DMS114 treated with DMSO at 0.1 percent for 48 hours (cell line): ENCODE results near the gene GRIP1.

Experiments used
- DNase-seq: peaks from one replicate; lab custom pipeline; 2025; ENCODE audit not compliant: unreplicated experiment; lab: John Stamatoyannopoulos, UW

GRIP1 gene

GRCh38 chr12:66692986-66693385, 14.1 kb upstream of the GRIP1 start:
- no peak for DNase-seq

- no peak for DNase-seq
Observed at GRCh38 chr12:66692170-66692569, 13.3 kb upstream of the GRIP1 start.

GRCh38 chr12:66688846-66689439, 10.1 kb upstream of the GRIP1 start:
- DNase-seq: peak; percentile 29

GRCh38 chr12:66684222-66684621, 5.3 kb upstream of the GRIP1 start:
- no peak for DNase-seq

- no peak for DNase-seq
Observed at GRCh38 chr12:66683822-66684221, 4.9 kb upstream of the GRIP1 start.

- no peak for DNase-seq
Observed at GRCh38 chr12:66683073-66683472, 4.2 kb upstream of the GRIP1 start.

GRCh38 chr12:66679461-66680084, 697 bp upstream of the GRIP1 start:
- DNase-seq: no peak

- DNase-seq: no peak
Observed at GRCh38 chr12:66676241-66676640, 2.6 kb downstream of the GRIP1 start.

GRCh38 chr12:66674495-66675122, 4.3 kb downstream of the GRIP1 start:
- no peak for DNase-seq

- no peak for DNase-seq
Observed at GRCh38 chr12:66669541-66669940, 9.3 kb downstream of the GRIP1 start.

GRCh38 chr12:66668311-66668710, 10.6 kb downstream of the GRIP1 start:
- DNase-seq: no peak

- DNase-seq: no peak
Observed at GRCh38 chr12:66667906-66668305, 11.0 kb downstream of the GRIP1 start.

- DNase-seq: no peak
Observed at GRCh38 chr12:66666481-66666880, 12.4 kb downstream of the GRIP1 start.

GRCh38 chr12:66665435-66665985, 13.4 kb downstream of the GRIP1 start:
- DNase-seq: no peak

- no peak for DNase-seq
Observed at GRCh38 chr12:66664076-66664475, 14.8 kb downstream of the GRIP1 start.

- DNase-seq: no peak
Observed at GRCh38 chr12:66663611-66664010, 15.3 kb downstream of the GRIP1 start.

GRCh38 chr12:66662729-66663128, 16.1 kb downstream of the GRIP1 start:
- DNase-seq: no peak

GRCh38 chr12:66662179-66662578, 16.7 kb downstream of the GRIP1 start:
- no peak for DNase-seq

GRCh38 chr12:66661357-66661756, 17.5 kb downstream of the GRIP1 start:
- DNase-seq: no peak

GRCh38 chr12:66653796-66654195, 25.1 kb downstream of the GRIP1 start:
- DNase-seq: no peak

- DNase-seq: no peak
Observed at GRCh38 chr12:66648033-66648735, 30.7 kb downstream of the GRIP1 start.
